Testis (tissue), 3 donors: ENCODE measurements around the gene RABAC1. TPM values are rescaled to one million over a fixed set of nuclear protein-coding genes. Genes with fewer than 3 reads are reported as not detected.

Source experiments
- DNase-seq: peaks from one replicate; pipeline ENCODE4 v3.0.0-alpha.2; 2019
- H3K27ac ChIP-seq, 2 donors: fragments of 200-600 bp; sonication (generic); one replicate each; pipeline ENCODE4 v1.5.1; 2019
- H3K27me3 ChIP-seq: fragments of 200-600 bp; sonication (generic); one replicate; pipeline ENCODE4 v1.5.1; 2019
- H3K36me3 ChIP-seq: fragments of 200-600 bp; sonication (generic); one replicate; pipeline ENCODE4 v1.5.1; 2017; ENCODE audit warnings: low read depth; ENCODE audit errors: missing control alignments
- H3K4me1 ChIP-seq: fragments of 200-600 bp; sonication (generic); one replicate; pipeline ENCODE4 v1.5.1; 2019
- H3K4me3 ChIP-seq, 2 donors: fragments of 200-600 bp; sonication (generic); one replicate each; pipeline ENCODE4 v1.5.1; 2017 to 2019
- H3K9me3 ChIP-seq: fragments of 200-600 bp; sonication (generic); one replicate; pipeline ENCODE4 v1.5.1; 2017
- POLR2A ChIP-seq: fragments of 450-650 bp; IDR thresholded peaks from one replicate; pipeline ENCODE4 v1.6.1; 2017; ENCODE audit warnings: antibody characterized with exemption, mild to moderate bottlenecking, moderate library complexity
- WGBS, 2 donors: methylation state at CpG; one replicate each; pipeline ENCODE4 v1.1.5; 2018; 5-methylcytosine and 5-hydroxymethylcytosine counted together
- intact Hi-C: fragments of 100-400 bp; cut with DNase I; formaldehyde crosslinking; loops from one replicate; pipeline ENCODE4 v1.15.1; 2023; ENCODE audit warnings: low total_unique reads
- polyA plus RNA-seq: library from polyadenylated mRNA; stranded (reverse); fragments of 350-450 nt; fragmentation: Illumina TruSeq; extraction: RNeasy Lipid Tissue Mini Kit (QIAGEN cat#74804); gene quantifications from one replicate; pipeline ENCODE4 v1.2.3, GENCODE V29; 2014; ENCODE audit warnings: low read depth, low replicate concordance; ENCODE audit not compliant: insufficient read depth
- total RNA-seq, 2 donors: library from RNA; depleted of rRNA; stranded (reverse); fragments of >200 nt; gene quantifications; one replicate each; pipeline ENCODE4 v1.2.3, GENCODE V29; 2016
- TF ChIP-seq, protein P1 (sequence below), 3 experiments: fragments of 450-650 bp in 2 of 3; fragments of 200-600 bp in 1 of 3; sonication (generic) in 1 of 3; IDR thresholded peaks; one replicate each; pipeline ENCODE4 v1.5.1; 2016 to 2019; ENCODE audit warnings: antibody characterized with exemption in 3 of 3, mild to moderate bottlenecking in 2 of 3, moderate library complexity in 1 of 3

Gene RABAC1
- total and polyA plus RNA-seq, 3 donors from 2014 or later = 143 to 196 (median 182) TPM

DNA sequence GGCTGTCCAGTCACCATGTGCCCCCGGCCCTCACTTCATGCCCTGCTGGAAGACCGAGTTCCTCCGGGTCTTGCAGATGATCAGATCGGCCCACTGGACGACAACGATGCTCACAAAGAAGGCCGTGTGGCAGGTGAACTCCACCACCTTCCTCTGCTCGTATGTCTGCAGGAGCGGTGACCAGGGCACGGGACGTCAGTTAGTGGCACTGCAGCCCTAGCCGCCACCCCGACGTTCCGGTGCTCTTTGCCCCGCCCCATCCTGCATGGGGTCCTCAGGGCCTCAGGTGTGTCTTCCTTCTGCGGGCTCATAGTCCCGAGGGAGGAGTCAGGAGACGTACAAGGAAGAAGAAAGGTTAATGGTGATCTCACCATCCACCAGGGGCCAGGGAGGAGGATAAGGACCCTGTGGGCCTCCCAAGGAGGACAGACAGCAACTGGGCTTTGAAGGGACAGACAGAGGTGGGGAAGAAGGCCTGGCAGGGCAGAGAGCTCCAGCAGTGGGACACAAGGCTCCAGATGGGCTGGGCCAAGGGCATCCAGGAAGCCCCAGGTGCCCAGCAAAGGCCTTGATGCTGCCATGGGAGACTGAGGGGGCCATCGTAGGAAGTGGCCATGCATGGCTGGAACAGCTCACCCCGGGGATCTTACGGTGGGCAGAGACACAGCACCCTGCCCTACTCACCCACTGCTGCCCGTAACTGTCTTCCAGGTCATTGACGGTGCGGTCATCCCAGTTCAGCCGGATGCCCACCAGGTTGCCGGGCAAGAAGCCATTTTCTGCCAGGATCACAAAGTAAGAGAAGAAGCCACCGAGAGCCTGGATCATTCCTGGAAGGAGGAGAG is 9.9 kb upstream of the RABAC1 start:
- Histone ChIP-seq H3K27ac (no peak overlapping the region), H3K27me3 (no peaks in the 10 kb centered on the region), H3K4me3 (no peak overlapping the region), H3K9me3 (no peaks in the 10 kb centered on the region), H3K36me3 (no peaks in the 10 kb centered on the region), H3K4me1 (no peaks in the 10 kb centered on the region)
- intact Hi-C loops = no loop called here
- TF ChIP-seq, protein P1, sequence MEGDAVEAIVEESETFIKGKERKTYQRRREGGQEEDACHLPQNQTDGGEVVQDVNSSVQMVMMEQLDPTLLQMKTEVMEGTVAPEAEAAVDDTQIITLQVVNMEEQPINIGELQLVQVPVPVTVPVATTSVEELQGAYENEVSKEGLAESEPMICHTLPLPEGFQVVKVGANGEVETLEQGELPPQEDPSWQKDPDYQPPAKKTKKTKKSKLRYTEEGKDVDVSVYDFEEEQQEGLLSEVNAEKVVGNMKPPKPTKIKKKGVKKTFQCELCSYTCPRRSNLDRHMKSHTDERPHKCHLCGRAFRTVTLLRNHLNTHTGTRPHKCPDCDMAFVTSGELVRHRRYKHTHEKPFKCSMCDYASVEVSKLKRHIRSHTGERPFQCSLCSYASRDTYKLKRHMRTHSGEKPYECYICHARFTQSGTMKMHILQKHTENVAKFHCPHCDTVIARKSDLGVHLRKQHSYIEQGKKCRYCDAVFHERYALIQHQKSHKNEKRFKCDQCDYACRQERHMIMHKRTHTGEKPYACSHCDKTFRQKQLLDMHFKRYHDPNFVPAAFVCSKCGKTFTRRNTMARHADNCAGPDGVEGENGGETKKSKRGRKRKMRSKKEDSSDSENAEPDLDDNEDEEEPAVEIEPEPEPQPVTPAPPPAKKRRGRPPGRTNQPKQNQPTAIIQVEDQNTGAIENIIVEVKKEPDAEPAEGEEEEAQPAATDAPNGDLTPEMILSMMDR (IDR thresholded peaks at IDR 0.05) = no peak
- no peak for TF ChIP-seq POLR2A
- DNase-seq = no peak
- WGBS, 2 donors = 86 to 90% methylated on average over 19 to 28 of the region's 28 CpGs

- Histone ChIP-seq H3K27me3 (no peaks in the 10 kb centered on the region), H3K27ac (no peak overlapping the region), H3K4me1 (no peaks in the 10 kb centered on the region), H3K9me3 (no peaks in the 10 kb centered on the region), H3K36me3 (no peaks in the 10 kb centered on the region), H3K4me3 (no peak overlapping the region)
- TF ChIP-seq, protein P1 (IDR thresholded peaks at IDR 0.05) = no peak
- TF ChIP-seq POLR2A = no peak
- WGBS, 2 donors = 75 to 80% methylated on average over 26 of the region's 26 CpGs
- DNase-seq = no peak
- intact Hi-C loops = no loop called here
Observed at GRCh38 chr19:41967054-41967783, 8.1 kb upstream of the RABAC1 start.

DNA sequence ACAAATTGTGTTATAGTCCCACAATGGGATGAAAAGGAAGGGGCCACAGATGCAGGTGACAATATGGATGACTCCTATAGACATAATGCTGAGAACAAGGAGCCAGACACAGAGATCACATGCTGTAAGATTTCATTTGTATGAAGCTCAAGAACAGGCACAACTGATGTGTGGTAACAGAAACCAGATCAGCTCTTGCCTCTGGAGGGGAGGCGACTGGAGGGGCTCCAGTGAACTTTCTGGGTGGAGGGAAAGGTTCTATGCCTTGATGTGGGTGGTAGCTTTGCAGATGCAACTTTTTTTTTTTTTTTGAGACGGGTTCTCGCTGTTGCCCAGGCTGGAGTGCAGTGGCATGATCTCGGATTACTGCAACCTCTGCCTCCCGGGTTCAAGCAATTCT is 6.0 kb upstream of the RABAC1 start:
- TF ChIP-seq, protein P1 (IDR thresholded peaks at IDR 0.05) = no peak
- no peak for TF ChIP-seq POLR2A
- WGBS, 2 donors = 75 to 80% methylated on average over 5 of the region's 5 CpGs
- Histone ChIP-seq H3K9me3 (no peaks in the 10 kb centered on the region), H3K36me3 (no peaks in the 10 kb centered on the region), H3K27ac (no peak overlapping the region), H3K4me3 (no peak overlapping the region), H3K27me3 (no peaks in the 10 kb centered on the region), H3K4me1 (no peaks in the 10 kb centered on the region)
- intact Hi-C loops = no loop called here
- DNase-seq = no peak

- H3K36me3 ChIP-seq = no peaks in the 10 kb centered on the region
- no peak overlapping the region for H3K4me3 ChIP-seq
- H3K4me1 ChIP-seq = peaks cover 12% of the 10 kb centered on the region
- no peaks in the 10 kb centered on the region for H3K27me3 ChIP-seq
- intact Hi-C loops = no loop called here
- no peaks in the 10 kb centered on the region for H3K9me3 ChIP-seq
- no peak for DNase-seq
- H3K27ac ChIP-seq = no peak overlapping the region
- 96 to 98% methylated on average over 5 of the region's 5 CpGs for WGBS, 2 donors
- TF ChIP-seq, protein P1 (IDR thresholded peaks at IDR 0.05) = no peak
- no peak for TF ChIP-seq POLR2A
Observed at GRCh38 chr19:41960973-41961372, 1.9 kb upstream of the RABAC1 start.
